C4-2B (cell line): Measurements from ENCODE around the gene CCDC69.

Source experiments
- ZFX ChIP-seq: fragments of 450-650 bp; IDR thresholded peaks from 2 replicates; pipeline ENCODE4 v1.6.1; 2017
- TF ChIP-seq, protein P1 (sequence below): fragments of 450-650 bp; conservative IDR thresholded peaks from 2 replicates; pipeline ENCODE4 v1.5.1; 2017; ENCODE audit warnings: mild to moderate bottlenecking

GRCh38 chr5:151245680-151246219 is 21.9 kb upstream of the CCDC69 start:
- TF ChIP-seq, protein P1, sequence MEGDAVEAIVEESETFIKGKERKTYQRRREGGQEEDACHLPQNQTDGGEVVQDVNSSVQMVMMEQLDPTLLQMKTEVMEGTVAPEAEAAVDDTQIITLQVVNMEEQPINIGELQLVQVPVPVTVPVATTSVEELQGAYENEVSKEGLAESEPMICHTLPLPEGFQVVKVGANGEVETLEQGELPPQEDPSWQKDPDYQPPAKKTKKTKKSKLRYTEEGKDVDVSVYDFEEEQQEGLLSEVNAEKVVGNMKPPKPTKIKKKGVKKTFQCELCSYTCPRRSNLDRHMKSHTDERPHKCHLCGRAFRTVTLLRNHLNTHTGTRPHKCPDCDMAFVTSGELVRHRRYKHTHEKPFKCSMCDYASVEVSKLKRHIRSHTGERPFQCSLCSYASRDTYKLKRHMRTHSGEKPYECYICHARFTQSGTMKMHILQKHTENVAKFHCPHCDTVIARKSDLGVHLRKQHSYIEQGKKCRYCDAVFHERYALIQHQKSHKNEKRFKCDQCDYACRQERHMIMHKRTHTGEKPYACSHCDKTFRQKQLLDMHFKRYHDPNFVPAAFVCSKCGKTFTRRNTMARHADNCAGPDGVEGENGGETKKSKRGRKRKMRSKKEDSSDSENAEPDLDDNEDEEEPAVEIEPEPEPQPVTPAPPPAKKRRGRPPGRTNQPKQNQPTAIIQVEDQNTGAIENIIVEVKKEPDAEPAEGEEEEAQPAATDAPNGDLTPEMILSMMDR = no peak
- no peak for TF ChIP-seq ZFX
